Activated gamma-delta T cell treated with anti-CD3 and anti-CD28 coated beads, Interleukin-2, amount 50 U/mL, for 16 hours (primary cell): ENCODE results near the gene FBL.
"Not testable (repeated sequence)": the region's sequence is repeated elsewhere in the genome, so short reads cannot be mapped to it uniquely, and the experiment has no call there.

Experiments
- DNase-seq: peaks from one replicate; pipeline ENCODE4 v3.0.0-alpha.2; 2020; ENCODE audit warnings: low read depth

Gene FBL

GRCh38 chr19:39876486-39876885 lies 30.3 kb upstream of the FBL start:
- not testable (repeated sequence) for DNase-seq

GRCh38 chr19:39875401-39875864 lies 29.3 kb upstream of the FBL start:
- not testable (repeated sequence) for DNase-seq

GRCh38 chr19:39874404-39874803 lies 28.2 kb upstream of the FBL start:
- DNase-seq = no peak

GRCh38 chr19:39873385-39873784 lies 27.2 kb upstream of the FBL start:
- DNase-seq = no peak

- DNase-seq = no peak
Measured at GRCh38 chr19:39871886-39872866, 26.0 kb upstream of the FBL start.

GRCh38 chr19:39871362-39871761 lies 25.2 kb upstream of the FBL start:
- DNase-seq = no peak

- DNase-seq = no peak
Measured at GRCh38 chr19:39870171-39870971, 24.2 kb upstream of the FBL start.

GRCh38 chr19:39867952-39868351 lies 21.8 kb upstream of the FBL start:
- DNase-seq = no peak

- no peak for DNase-seq
Measured at GRCh38 chr19:39867133-39867532, 21.0 kb upstream of the FBL start.

GRCh38 chr19:39865953-39866352 lies 19.8 kb upstream of the FBL start:
- no peak for DNase-seq

- DNase-seq = no peak
Measured at GRCh38 chr19:39865186-39865585, 19.0 kb upstream of the FBL start.

- no peak for DNase-seq
Measured at GRCh38 chr19:39864118-39864517, 17.9 kb upstream of the FBL start.

- no peak for DNase-seq
Measured at GRCh38 chr19:39858541-39858940, 12.4 kb upstream of the FBL start.

GRCh38 chr19:39852882-39853281 lies 6.7 kb upstream of the FBL start:
- no peak for DNase-seq

GRCh38 chr19:39850892-39851291 lies 4.7 kb upstream of the FBL start:
- no peak for DNase-seq

GRCh38 chr19:39848392-39848791 lies 2.2 kb upstream of the FBL start:
- no peak for DNase-seq

- no peak for DNase-seq
Measured at GRCh38 chr19:39847525-39847924, 1.3 kb upstream of the FBL start.

- DNase-seq = no peak
Measured at GRCh38 chr19:39846678-39847486, 703 bp upstream of the FBL start.

- no peak for DNase-seq
Measured at GRCh38 chr19:39845584-39845932, 621 bp downstream of the FBL start.

GRCh38 chr19:39845172-39845571 lies 1.0 kb downstream of the FBL start:
- no peak for DNase-seq

- no peak for DNase-seq
Measured at GRCh38 chr19:39843919-39844793, 2.0 kb downstream of the FBL start.
